ENCODE results near the gene MYOF.

DNA sequence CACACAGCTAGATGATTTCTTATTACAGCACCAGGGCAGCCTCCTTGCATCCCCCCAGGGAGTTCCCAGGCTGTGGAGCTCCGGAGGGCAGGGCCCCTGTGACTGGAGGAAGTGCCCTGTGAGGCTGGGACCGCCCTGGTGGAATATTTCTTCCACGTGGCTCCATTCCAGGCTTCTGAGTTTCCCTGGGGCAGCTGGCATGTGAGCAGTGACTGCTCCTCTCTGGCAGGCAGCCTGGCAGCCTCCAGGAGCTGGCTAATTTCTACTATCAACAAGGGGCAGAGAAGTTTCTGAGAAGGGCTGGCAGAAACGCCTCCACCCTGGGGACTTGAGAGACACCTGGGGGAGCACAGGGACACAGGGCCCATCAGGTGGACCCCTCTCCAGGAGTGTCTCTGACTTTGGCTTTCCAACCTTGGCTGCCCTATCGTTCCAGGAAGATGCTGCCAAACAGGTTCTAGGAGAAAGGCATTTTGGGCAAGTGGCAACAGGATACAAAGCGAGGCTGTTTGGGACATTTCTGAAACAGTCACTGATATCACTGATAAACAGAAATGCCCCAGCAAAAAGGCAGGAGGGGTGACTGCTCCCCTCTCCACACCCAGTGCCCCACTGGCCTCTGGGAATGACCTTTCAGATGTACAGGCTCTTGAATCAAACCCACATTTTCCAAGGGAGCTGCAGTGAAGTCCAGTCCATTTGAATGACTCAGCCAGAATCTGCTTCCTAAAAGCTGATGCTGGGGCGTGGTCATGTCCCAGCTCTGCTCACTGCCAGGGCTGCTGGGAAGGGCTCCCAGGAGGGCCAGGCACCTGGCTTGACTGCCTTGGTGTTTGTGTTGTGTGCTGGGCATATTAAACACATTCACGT, 16.1 kb downstream of the MYOF start:
- TF ChIP-seq, protein P1, sequence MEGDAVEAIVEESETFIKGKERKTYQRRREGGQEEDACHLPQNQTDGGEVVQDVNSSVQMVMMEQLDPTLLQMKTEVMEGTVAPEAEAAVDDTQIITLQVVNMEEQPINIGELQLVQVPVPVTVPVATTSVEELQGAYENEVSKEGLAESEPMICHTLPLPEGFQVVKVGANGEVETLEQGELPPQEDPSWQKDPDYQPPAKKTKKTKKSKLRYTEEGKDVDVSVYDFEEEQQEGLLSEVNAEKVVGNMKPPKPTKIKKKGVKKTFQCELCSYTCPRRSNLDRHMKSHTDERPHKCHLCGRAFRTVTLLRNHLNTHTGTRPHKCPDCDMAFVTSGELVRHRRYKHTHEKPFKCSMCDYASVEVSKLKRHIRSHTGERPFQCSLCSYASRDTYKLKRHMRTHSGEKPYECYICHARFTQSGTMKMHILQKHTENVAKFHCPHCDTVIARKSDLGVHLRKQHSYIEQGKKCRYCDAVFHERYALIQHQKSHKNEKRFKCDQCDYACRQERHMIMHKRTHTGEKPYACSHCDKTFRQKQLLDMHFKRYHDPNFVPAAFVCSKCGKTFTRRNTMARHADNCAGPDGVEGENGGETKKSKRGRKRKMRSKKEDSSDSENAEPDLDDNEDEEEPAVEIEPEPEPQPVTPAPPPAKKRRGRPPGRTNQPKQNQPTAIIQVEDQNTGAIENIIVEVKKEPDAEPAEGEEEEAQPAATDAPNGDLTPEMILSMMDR (conservative IDR thresholded peaks at IDR 0.05), result no peak
- TF ChIP-seq ZFX (IDR thresholded peaks at IDR 0.05), result no peak

Data from C4-2B (cell line).